IMR-90 (cell line): ENCODE measurements around the gene VTCN1. TPM values are rescaled to one million over a fixed set of nuclear protein-coding genes. Genes with fewer than 3 reads are reported as not detected.
"Not testable (repeated sequence)": the region's sequence is repeated elsewhere in the genome, so short reads cannot be mapped to it uniquely, and the experiment has no call there.

Source experiments
- ATAC-seq: fragments of 200-7000 bp; cut with Tn5 transposase; 2 replicates; pipeline ENCODE4 v1.9.1; 2020; ENCODE audit warnings: low read depth, mild to moderate bottlenecking, moderate library complexity
- BruUV-seq: library from RNA; stranded (reverse); fragments of 400-500 nt; replicated peaks from 2 replicates; lab custom pipeline; 2021; lab: Mats Ljungman, UMichigan
- CTCF ChIA-PET: fragments of 300-600 bp; formaldehyde crosslinking; extraction: SDS; loops from one replicate; lab custom pipeline; 2021; ENCODE audit warnings: antibody characterized with exemption; lab: Yijun Ruan, JAX
- POLR2A ChIA-PET: fragments of 300-600 bp; sonication (Branson Sonifier 250); formaldehyde crosslinking; loops from one replicate; lab custom pipeline; 2022; ENCODE audit warnings: antibody characterized with exemption; ENCODE audit not compliant: unreplicated experiment; lab: Charles Lee
- DNase-seq: peaks from one replicate; pipeline ENCODE4 v3.0.0; 2013
- H2AFZ ChIP-seq: replicated peaks from 2 replicates; pipeline ENCODE3; 2013; ENCODE audit warnings: low read length, mild to moderate bottlenecking; ENCODE audit not compliant: poor library complexity
- H2AK5ac ChIP-seq: 2 replicates; pipeline ENCODE4 v1.6.1; 2013; ENCODE audit warnings: low read depth, low read length, inconsistent platforms
- H2AK9ac ChIP-seq: replicated peaks from 2 replicates; pipeline ENCODE3; 2013; ENCODE audit warnings: mild to moderate bottlenecking, low read depth, low read length, moderate library complexity; ENCODE audit not compliant: poor library complexity
- H2BK120ac ChIP-seq: 2 replicates; pipeline ENCODE4 v1.6.1; 2013; ENCODE audit warnings: low read depth, low read length, inconsistent platforms
- H2BK15ac ChIP-seq: 3 replicates; pipeline ENCODE4 v1.6.1; 2013; ENCODE audit warnings: low read depth, low read length, inconsistent platforms
- H2BK20ac ChIP-seq: 2 replicates; pipeline ENCODE4 v1.6.1; 2013; ENCODE audit warnings: low read depth, mild to moderate bottlenecking, inconsistent platforms, low read length, moderate library complexity
- H2BK5ac ChIP-seq: 2 replicates; pipeline ENCODE4 v1.6.1; 2013; ENCODE audit warnings: mild to moderate bottlenecking, low read depth, low read length, inconsistent platforms; ENCODE audit not compliant: poor library complexity, severe bottlenecking
- H3K14ac ChIP-seq: replicated peaks from 2 replicates; pipeline ENCODE4 v1.6.1; 2013; ENCODE audit warnings: low read depth, low read length, inconsistent platforms
- H3K18ac ChIP-seq: 2 replicates; pipeline ENCODE4 v1.6.1; 2013; ENCODE audit warnings: low read depth, low read length, control low read depth
- H3K23ac ChIP-seq: 2 replicates; pipeline ENCODE4 v1.6.1; 2013; ENCODE audit warnings: low read depth, low read length, inconsistent platforms
- H3K27ac ChIP-seq: 2 replicates; pipeline ENCODE4 v1.5.1; 2013; ENCODE audit warnings: mild to moderate bottlenecking, control low read depth, low read length; ENCODE audit not compliant: insufficient read depth
- H3K27me3 ChIP-seq: 2 replicates; pipeline ENCODE4 v1.6.1; 2013; ENCODE audit warnings: low read length; ENCODE audit not compliant: control insufficient read depth, insufficient read depth
- H3K36me3 ChIP-seq: 2 replicates; pipeline ENCODE4 v1.6.1; 2013; ENCODE audit warnings: low read length, mixed read lengths; ENCODE audit not compliant: control insufficient read depth, insufficient read depth
- H3K4ac ChIP-seq: 2 replicates; pipeline ENCODE4 v1.6.1; 2013; ENCODE audit warnings: low read depth, low read length, inconsistent platforms
- H3K4me1 ChIP-seq: 2 replicates; pipeline ENCODE4 v1.6.1; 2013; ENCODE audit warnings: low read length, mixed read lengths; ENCODE audit not compliant: control insufficient read depth, insufficient read depth
- H3K4me2 ChIP-seq: 2 replicates; pipeline ENCODE4 v1.6.1; 2013; ENCODE audit warnings: low read depth, mild to moderate bottlenecking, control low read depth, low read length, moderate library complexity
- H3K4me3 ChIP-seq: 2 replicates; pipeline ENCODE4 v1.5.1; 2013; ENCODE audit warnings: low read depth, mild to moderate bottlenecking, control low read depth, low read length, moderate library complexity; ENCODE audit not compliant: insufficient read depth
- H3K56ac ChIP-seq: 2 replicates; pipeline ENCODE4 v1.6.1; 2013; ENCODE audit warnings: low read length, inconsistent platforms; ENCODE audit not compliant: insufficient read depth; ENCODE audit errors: extremely low read depth
- H3K79me1 ChIP-seq, 2 experiments: 2 replicates each; pipeline ENCODE4 v1.6.1; 2013; ENCODE audit warnings: low read length in 2 of 2, inconsistent platforms in 1 of 2, low read depth in 1 of 2
- H3K9ac ChIP-seq: 2 replicates; pipeline ENCODE4 v1.6.1; 2013; ENCODE audit warnings: low read depth, low read length, control low read depth
- H3K9me1 ChIP-seq: 2 replicates; pipeline ENCODE4 v1.6.1; 2013; ENCODE audit warnings: low read length, inconsistent platforms; ENCODE audit not compliant: insufficient read depth
- H3K9me3 ChIP-seq: 2 replicates; pipeline ENCODE4 v1.6.1; 2013; ENCODE audit warnings: low read length; ENCODE audit not compliant: control insufficient read depth, insufficient read depth
- H4K20me1 ChIP-seq: 2 replicates; pipeline ENCODE4 v1.6.1; 2013; ENCODE audit warnings: low read length, inconsistent platforms; ENCODE audit not compliant: insufficient read depth
- H4K5ac ChIP-seq: 2 replicates; pipeline ENCODE4 v1.6.1; 2013; ENCODE audit warnings: mild to moderate bottlenecking, low read depth, low read length, control low read depth
- H4K8ac ChIP-seq, 2 experiments: 2 replicates each; pipeline ENCODE4 v1.6.1; 2013; ENCODE audit warnings: low read depth in 2 of 2, low read length in 2 of 2, control low read depth in 1 of 2, inconsistent platforms in 1 of 2
- H4K91ac ChIP-seq: 2 replicates; pipeline ENCODE4 v1.6.1; 2013; ENCODE audit warnings: low read depth, low read length, inconsistent platforms; ENCODE audit not compliant: insufficient read depth
- CHD1 ChIP-seq: IDR thresholded peaks from 2 replicates; pipeline ENCODE4 v1.6.1; 2012; ENCODE audit warnings: low read depth, low read length, improper control_type of control experiment
- RAD21 ChIP-seq: IDR thresholded peaks from 2 replicates; pipeline ENCODE4 v1.6.1; 2012; ENCODE audit warnings: low read length, improper control_type of control experiment
- RFX5 ChIP-seq: IDR thresholded peaks from 2 replicates; pipeline ENCODE4 v1.8.0; 2012; ENCODE audit warnings: low read depth, mild to moderate bottlenecking, low read length, moderate library complexity
- WGBS, 2 experiments: methylation state at CpG; one replicate each; pipeline versions ENCODE4 v1.1.5 to v1.1.7; 2013; ENCODE audit warnings: missing lambda C conversion rate in 2 of 2; ENCODE audit not compliant: insufficient read length in 1 of 2; ENCODE audit errors: extremely low coverage in 2 of 2; 5-methylcytosine and 5-hydroxymethylcytosine counted together
- dilution Hi-C: fragments of 300-500 bp; cut with HindIII; formaldehyde crosslinking; loops from one replicate; pipeline ENCODE4 v1.14.3; 2018; ENCODE audit warnings: low sequenced_read_pairs; ENCODE audit not compliant: unreplicated experiment
- in situ Hi-C: fragments of 300-500 bp; cut with MboI; formaldehyde crosslinking; loops from 3 replicates; pipeline ENCODE4 v1.14.3; 2019; ENCODE audit warnings: low sequenced_read_pairs, inconsistent platforms, mixed read lengths
- intact Hi-C: fragments of 100-400 bp; cut with micrococcal nuclease; formaldehyde crosslinking; loops from 2 replicates; pipeline ENCODE4 v1.10.0; 2022
- polyA plus RNA-seq, 3 experiments: library from polyadenylated mRNA; depleted of rRNA; stranded (reverse); fragments of >200 nt; gene quantifications; 2 replicates each; pipeline ENCODE4 v1.2.3, GENCODE V29; 2012; ENCODE audit warnings: low replicate concordance in 1 of 3
- total RNA-seq: library from RNA; depleted of rRNA; stranded (reverse); fragments of >200 nt; gene quantifications from 2 replicates; pipeline ENCODE4 v1.2.3, GENCODE V29; 2012
- TF ChIP-seq, protein P1 (sequence below): fragments of 150-350 bp; IDR thresholded peaks from 2 replicates; pipeline ENCODE4 v1.6.1; 2017; ENCODE audit warnings: mild to moderate bottlenecking, antibody characterized with exemption, low read length, low read depth

Gene VTCN1
- total and polyA plus RNA-seq, 2 of the 4 experiments (the other 2 are of a cell fraction): not detected

- Histone ChIP-seq H3K36me3 (peaks cover 4% of the 10 kb centered on the region; the same call in 1 of the 2 replicates), H2AK9ac (peak overlapping the region; percentile 74), H2AK5ac (peak overlapping the region; percentile 84), H3K4me1 (peaks cover 8% of the 10 kb centered on the region; the same call in 1 of the 2 replicates), H3K23ac (peak overlapping the region; percentile 83), H4K91ac (peak overlapping the region; percentile 31; the same call in 1 of the 2 replicates), H2BK15ac (0 out of 3 replicates have a peak overlapping the region, but pooled peaks have one; percentile 44), H4K8ac (peak overlapping the region; percentile 75 to 83), H3K4me3 (peak overlapping the region; percentile 53), H3K56ac (peak overlapping the region; percentile 1), H3K9ac (peak overlapping the region; percentile 63), H2BK20ac (no peak overlapping the region), H3K9me3 (no peaks in the 10 kb centered on the region), H2AFZ (peak overlapping the region; percentile 99), H3K18ac (no peak overlapping the region), H3K27me3 (peaks cover 3% of the 10 kb centered on the region), H3K4me2 (peak overlapping the region; percentile 74), H3K79me1 (peaks cover 5 to 9% of the 10 kb centered on the region in 2 experiments; a peak in 1 of 4 replicates), H3K9me1 (peaks cover 5% of the 10 kb centered on the region; the same call in 1 of the 2 replicates), H4K20me1 (no peaks in the 10 kb centered on the region), H3K27ac (peak overlapping the region; percentile 69), H2BK5ac (peak overlapping the region; percentile 61), H2BK120ac (peak overlapping the region; percentile 14; the same call in 1 of the 2 replicates), H4K5ac (peak overlapping the region; percentile 35; the same call in 1 of the 2 replicates), H3K14ac (peak overlapping the region; percentile 12), H3K4ac (peak overlapping the region; percentile 51)
- intact Hi-C loops (loop anchor here (2.0 kb wide), 1 partner anchor 52 kb away; no protein-coding TSS in a partner anchor), in situ Hi-C loops (loop anchor here (10.0 kb wide), 1 partner anchor 46 kb away; no protein-coding TSS in a partner anchor), dilution Hi-C loops (no loop called here)
- WGBS, 2 experiments: 15% methylated on average over 8 of the region's 29 CpGs; no CpG with 5 or more reads in 1 of the 2 experiments
- DNase-seq: peak; percentile 57
- ChIA-PET CTCF (interaction anchor here (1.5 kb wide), 1 partner anchor 8 kb away, joined by 5 read pairs; no protein-coding TSS in a partner anchor), POLR2A (no interaction called here)
- peak; percentile 46 for ATAC-seq
- BruUV-seq: no TSS peak
- no peak for TF ChIP-seq RAD21
- no peak for TF ChIP-seq CHD1
- TF ChIP-seq, protein P1, sequence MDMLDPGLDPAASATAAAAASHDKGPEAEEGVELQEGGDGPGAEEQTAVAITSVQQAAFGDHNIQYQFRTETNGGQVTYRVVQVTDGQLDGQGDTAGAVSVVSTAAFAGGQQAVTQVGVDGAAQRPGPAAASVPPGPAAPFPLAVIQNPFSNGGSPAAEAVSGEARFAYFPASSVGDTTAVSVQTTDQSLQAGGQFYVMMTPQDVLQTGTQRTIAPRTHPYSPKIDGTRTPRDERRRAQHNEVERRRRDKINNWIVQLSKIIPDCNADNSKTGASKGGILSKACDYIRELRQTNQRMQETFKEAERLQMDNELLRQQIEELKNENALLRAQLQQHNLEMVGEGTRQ: no peak
- TF ChIP-seq RFX5: no peak
These were observed 89.7 kb downstream of the VTCN1 start for GRCh38 chr1:117120774-117121588.

DNA sequence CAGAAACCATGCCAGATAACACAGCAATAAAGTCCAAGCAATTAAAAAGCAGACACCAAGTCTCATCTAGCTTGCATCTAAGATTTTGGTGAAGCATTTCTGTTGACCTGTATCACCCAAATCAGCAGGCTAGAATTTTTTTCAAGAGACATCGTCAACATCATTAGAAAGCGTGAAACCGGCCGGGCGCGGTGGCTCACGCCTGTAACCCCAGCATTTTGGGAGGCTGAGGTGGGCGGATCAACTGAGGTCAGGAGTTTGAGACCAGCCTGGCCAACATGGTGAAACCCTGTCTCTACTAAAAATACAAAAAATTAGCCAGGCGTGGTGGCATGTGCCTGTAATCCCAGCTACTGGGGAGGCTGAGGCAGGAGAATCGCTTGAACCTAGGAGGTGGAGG lies 91.6 kb downstream of the VTCN1 start:
- H3K9me1 ChIP-seq, H4K5ac ChIP-seq, H2AK5ac ChIP-seq, H3K4me3 ChIP-seq, H2BK15ac ChIP-seq, dilution Hi-C loops, H4K91ac ChIP-seq, H2BK120ac ChIP-seq, BruUV-seq, in situ Hi-C loops, H3K4me2 ChIP-seq, ATAC-seq, H3K79me1 ChIP-seq, H3K27me3 ChIP-seq, H2AFZ ChIP-seq, H3K9ac ChIP-seq, POLR2A ChIA-PET, H3K23ac ChIP-seq, H3K14ac ChIP-seq, H3K9me3 ChIP-seq, H2BK5ac ChIP-seq, H3K56ac ChIP-seq, H4K8ac ChIP-seq, H2AK9ac ChIP-seq, H3K36me3 ChIP-seq, H2BK20ac ChIP-seq, intact Hi-C loops, H3K4me1 ChIP-seq, H4K20me1 ChIP-seq, H3K4ac ChIP-seq, H3K27ac ChIP-seq, DNase-seq, H3K18ac ChIP-seq: not testable (repeated sequence)
- CTCF ChIA-PET: interaction anchor here (0.9 to 1.1 kb wide), 2 partner anchors 9 to 25 kb away, joined by 3 read pairs; no protein-coding TSS in a partner anchor
- no CpG with 5 or more reads among the region's 10 CpGs for WGBS, 2 experiments
